Measurements from ENCODE around the gene GRAMD1B.

Gene GRAMD1B

DNA sequence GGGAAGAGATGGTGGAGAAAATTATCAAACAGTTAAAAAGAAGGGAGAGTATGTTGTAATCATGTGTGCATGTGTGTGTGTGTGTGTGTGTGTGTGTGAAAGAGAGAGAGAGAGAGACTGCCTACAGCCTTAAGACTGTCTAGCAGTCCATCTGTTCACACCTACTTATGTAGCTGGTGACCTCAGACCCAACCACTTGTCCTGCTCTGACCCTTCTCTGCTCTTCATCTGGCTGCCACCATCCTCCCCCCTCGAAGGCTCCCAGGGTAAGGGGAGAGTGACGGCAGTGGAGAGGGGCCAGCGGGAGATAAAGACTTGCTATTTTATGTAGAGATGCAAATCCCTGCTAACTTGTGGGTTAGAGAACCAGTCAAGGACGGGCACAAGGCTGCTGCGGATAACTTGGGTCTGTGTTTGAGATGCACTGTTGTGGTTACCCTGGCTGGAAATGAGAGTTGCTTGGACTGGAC, 24.9 kb upstream of the GRAMD1B start:
- no peaks in the 10 kb centered on the region for H3K9me2 ChIP-seq (replicated peaks; ENCODE audit: control insufficient read depth, low read length)
- no peaks in the 10 kb centered on the region for H4K20me1 ChIP-seq (ENCODE audit: control insufficient read depth, insufficient read depth, low read depth, low read length)
- H3K27ac ChIP-seq (ENCODE audit: low read depth, low read length), result no peak overlapping the region
- H3K36me3 ChIP-seq (ENCODE audit: control insufficient read depth, low read length), result no peaks in the 10 kb centered on the region
- no peaks in the 10 kb centered on the region for H3F3A ChIP-seq (ENCODE audit: control insufficient read depth, insufficient read depth)
- H3K9me3 ChIP-seq (ENCODE audit: control insufficient read depth, insufficient read depth, low read length), result no peaks in the 10 kb centered on the region
- no peak overlapping the region for H3K4me2 ChIP-seq (ENCODE audit: low read length)
- no peak for TF ChIP-seq EZH2phosphoT487 (IDR thresholded peaks at IDR 0.05; ENCODE audit: borderline replicate concordance, low read length)
- TF ChIP-seq, protein P1, sequence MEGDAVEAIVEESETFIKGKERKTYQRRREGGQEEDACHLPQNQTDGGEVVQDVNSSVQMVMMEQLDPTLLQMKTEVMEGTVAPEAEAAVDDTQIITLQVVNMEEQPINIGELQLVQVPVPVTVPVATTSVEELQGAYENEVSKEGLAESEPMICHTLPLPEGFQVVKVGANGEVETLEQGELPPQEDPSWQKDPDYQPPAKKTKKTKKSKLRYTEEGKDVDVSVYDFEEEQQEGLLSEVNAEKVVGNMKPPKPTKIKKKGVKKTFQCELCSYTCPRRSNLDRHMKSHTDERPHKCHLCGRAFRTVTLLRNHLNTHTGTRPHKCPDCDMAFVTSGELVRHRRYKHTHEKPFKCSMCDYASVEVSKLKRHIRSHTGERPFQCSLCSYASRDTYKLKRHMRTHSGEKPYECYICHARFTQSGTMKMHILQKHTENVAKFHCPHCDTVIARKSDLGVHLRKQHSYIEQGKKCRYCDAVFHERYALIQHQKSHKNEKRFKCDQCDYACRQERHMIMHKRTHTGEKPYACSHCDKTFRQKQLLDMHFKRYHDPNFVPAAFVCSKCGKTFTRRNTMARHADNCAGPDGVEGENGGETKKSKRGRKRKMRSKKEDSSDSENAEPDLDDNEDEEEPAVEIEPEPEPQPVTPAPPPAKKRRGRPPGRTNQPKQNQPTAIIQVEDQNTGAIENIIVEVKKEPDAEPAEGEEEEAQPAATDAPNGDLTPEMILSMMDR (IDR thresholded peaks at IDR 0.05; ENCODE audit: low read depth, low read length, poor library complexity, severe bottlenecking), result no peak
- H3K4me3 ChIP-seq (ENCODE audit: low read length), result no peak overlapping the region
- H3K27me3 ChIP-seq (ENCODE audit: control insufficient read depth, low read length), result peaks cover 33% of the 10 kb centered on the region
- no peaks in the 10 kb centered on the region for H3K79me2 ChIP-seq (ENCODE audit: control insufficient read depth, low read length)
- no peaks in the 10 kb centered on the region for H3K4me1 ChIP-seq (ENCODE audit: control insufficient read depth, low read length)

DNA sequence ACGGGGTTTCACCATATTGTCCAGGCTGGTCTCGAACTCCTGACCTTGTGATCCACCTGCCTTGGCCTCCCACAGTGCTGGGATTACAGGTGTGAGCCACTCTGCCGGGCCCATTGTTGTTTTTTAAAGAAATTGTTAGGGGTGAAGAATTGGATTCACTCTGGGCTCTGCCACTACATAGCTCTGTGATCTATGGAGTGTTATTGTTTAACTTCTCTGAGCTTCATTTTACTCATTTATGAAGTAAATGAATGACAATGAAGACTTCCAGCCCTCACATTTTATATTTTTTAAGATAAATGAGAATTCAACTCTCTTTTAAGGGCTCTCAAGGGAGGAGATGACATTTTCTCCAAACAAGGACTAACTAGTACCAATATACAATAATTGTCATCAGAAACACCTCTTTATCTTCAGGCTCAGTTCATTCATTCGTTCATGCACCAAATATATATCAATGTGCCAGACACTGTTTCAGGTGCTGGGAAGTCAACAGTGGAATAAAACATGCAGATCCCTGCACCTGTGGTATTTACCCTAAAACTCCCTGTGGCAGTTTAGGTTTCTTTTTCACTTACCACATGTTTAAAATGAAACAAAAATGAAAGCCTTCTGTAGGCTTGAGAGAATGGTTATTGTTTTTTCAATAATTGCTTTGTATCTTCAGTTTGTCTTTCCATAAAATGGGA, 23.5 kb upstream of the GRAMD1B start:
- Histone ChIP-seq H3K27ac (ENCODE audit: low read depth, low read length) (no peak overlapping the region), H3K4me3 (ENCODE audit: low read length) (no peak overlapping the region), H3K9me3 (ENCODE audit: control insufficient read depth, insufficient read depth, low read length) (no peaks in the 10 kb centered on the region), H3K4me1 (ENCODE audit: control insufficient read depth, low read length) (no peaks in the 10 kb centered on the region), H3K27me3 (ENCODE audit: control insufficient read depth, low read length) (peaks cover 33% of the 10 kb centered on the region), H3K36me3 (ENCODE audit: control insufficient read depth, low read length) (no peaks in the 10 kb centered on the region), H3K9me2 (replicated peaks; ENCODE audit: control insufficient read depth, low read length) (no peaks in the 10 kb centered on the region), H4K20me1 (ENCODE audit: control insufficient read depth, insufficient read depth, low read depth, low read length) (no peaks in the 10 kb centered on the region), H3F3A (ENCODE audit: control insufficient read depth, insufficient read depth) (no peaks in the 10 kb centered on the region), H3K79me2 (ENCODE audit: control insufficient read depth, low read length) (no peaks in the 10 kb centered on the region), H3K4me2 (ENCODE audit: low read length) (no peak overlapping the region)
- TF ChIP-seq, protein P1 (IDR thresholded peaks at IDR 0.05; ENCODE audit: low read depth, low read length, poor library complexity, severe bottlenecking), result no peak
- TF ChIP-seq EZH2phosphoT487 (IDR thresholded peaks at IDR 0.05; ENCODE audit: borderline replicate concordance, low read length), result no peak

DNA sequence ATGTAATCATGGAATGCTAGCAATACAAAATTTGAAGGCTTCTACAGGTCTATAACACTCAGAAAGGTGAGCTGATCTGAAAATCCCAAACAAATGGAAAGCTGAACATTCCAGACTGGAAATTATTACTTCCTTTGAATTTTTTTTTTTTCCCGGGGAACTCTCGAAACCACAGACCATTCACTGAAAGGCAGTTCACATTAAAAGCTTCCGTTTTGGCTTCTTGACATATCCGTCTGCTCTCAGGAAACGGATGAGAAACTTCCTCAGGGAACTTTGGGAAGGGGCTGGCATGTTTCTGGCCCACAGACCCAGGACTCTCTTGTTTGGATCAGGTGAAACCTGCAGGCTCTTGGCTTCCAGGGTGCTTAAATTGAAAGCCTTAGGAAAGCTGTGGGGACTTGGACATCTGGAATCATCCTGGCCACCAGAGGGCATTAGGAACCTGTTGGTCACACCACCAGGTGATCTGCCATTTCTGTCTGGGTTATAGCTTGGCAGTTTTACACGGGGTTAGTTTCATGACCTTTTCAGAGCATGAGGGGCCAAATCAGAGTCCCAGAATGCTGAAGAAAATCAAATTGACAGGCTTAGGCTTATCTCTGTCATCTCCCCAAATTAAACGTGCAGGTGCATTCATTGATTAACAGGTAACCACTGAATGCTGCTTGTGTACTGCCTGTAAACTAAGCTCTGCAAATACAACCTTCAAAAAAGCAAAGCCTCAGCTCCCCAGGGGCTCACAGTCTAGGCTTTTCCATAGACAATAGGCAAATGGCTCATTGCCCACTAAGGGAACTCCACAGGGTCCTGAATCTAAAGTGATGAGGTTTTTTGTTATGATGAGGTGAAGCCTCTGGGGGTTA, 22.7 kb upstream of the GRAMD1B start:
- H3K9me3 ChIP-seq (ENCODE audit: control insufficient read depth, insufficient read depth, low read length), result no peaks in the 10 kb centered on the region
- no peaks in the 10 kb centered on the region for H4K20me1 ChIP-seq (ENCODE audit: control insufficient read depth, insufficient read depth, low read depth, low read length)
- no peak overlapping the region for H3K4me3 ChIP-seq (ENCODE audit: low read length)
- H3K27ac ChIP-seq (ENCODE audit: low read depth, low read length), result no peak overlapping the region
- no peaks in the 10 kb centered on the region for H3K4me1 ChIP-seq (ENCODE audit: control insufficient read depth, low read length)
- TF ChIP-seq, protein P1 (IDR thresholded peaks at IDR 0.05; ENCODE audit: low read depth, low read length, poor library complexity, severe bottlenecking), result peak; percentile 63
- no peak for TF ChIP-seq EZH2phosphoT487 (IDR thresholded peaks at IDR 0.05; ENCODE audit: borderline replicate concordance, low read length)
- no peak overlapping the region for H3K4me2 ChIP-seq (ENCODE audit: low read length)
- H3K9me2 ChIP-seq (replicated peaks; ENCODE audit: control insufficient read depth, low read length), result no peaks in the 10 kb centered on the region
- peaks cover 33% of the 10 kb centered on the region for H3K27me3 ChIP-seq (ENCODE audit: control insufficient read depth, low read length)
- H3K79me2 ChIP-seq (ENCODE audit: control insufficient read depth, low read length), result no peaks in the 10 kb centered on the region
- H3K36me3 ChIP-seq (ENCODE audit: control insufficient read depth, low read length), result no peaks in the 10 kb centered on the region
- no peaks in the 10 kb centered on the region for H3F3A ChIP-seq (ENCODE audit: control insufficient read depth, insufficient read depth)

Measured in DOHH2 (cell line).